ENCODE results near the gene FGF19. TPM values are rescaled to one million over a fixed set of nuclear protein-coding genes. Genes with fewer than 3 reads are reported as not detected.

Gene FGF19
- total and polyA plus RNA-seq, 9 of the 15 experiments (the other 6 are each of a cell fraction or from before 2014, with no cell fraction given) = 0.11 TPM; not detected in 8

GRCh38 chr11:69664103-69664775 is 39.6 kb downstream of the FGF19 start (continued):
- TF ChIP-seq NBN (IDR thresholded peaks at IDR 0.05; ENCODE audit: low read depth) = no peak
- TF ChIP-seq GTF2A2 (tag; IDR thresholded peaks at IDR 0.05) = no peak
- TF ChIP-seq, protein P1, sequence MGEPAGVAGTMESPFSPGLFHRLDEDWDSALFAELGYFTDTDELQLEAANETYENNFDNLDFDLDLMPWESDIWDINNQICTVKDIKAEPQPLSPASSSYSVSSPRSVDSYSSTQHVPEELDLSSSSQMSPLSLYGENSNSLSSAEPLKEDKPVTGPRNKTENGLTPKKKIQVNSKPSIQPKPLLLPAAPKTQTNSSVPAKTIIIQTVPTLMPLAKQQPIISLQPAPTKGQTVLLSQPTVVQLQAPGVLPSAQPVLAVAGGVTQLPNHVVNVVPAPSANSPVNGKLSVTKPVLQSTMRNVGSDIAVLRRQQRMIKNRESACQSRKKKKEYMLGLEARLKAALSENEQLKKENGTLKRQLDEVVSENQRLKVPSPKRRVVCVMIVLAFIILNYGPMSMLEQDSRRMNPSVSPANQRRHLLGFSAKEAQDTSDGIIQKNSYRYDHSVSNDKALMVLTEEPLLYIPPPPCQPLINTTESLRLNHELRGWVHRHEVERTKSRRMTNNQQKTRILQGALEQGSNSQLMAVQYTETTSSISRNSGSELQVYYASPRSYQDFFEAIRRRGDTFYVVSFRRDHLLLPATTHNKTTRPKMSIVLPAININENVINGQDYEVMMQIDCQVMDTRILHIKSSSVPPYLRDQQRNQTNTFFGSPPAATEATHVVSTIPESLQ (CRISPR knock-in tag; IDR thresholded peaks at IDR 0.05) = no peak

- intact Hi-C loops (cut with micrococcal nuclease) (no loop called here), in situ Hi-C loops (cut with MboI) (loop anchor here (25.0 kb wide), 2 partner anchors 826 to 1026 kb away; partner anchors contain the start of gene CPT1A)
- FAIRE-seq (no peak), DNase-seq (ENCODE audit: extremely low read depth in 1 of 4, low spot score in 3 of 4) (no peak), ATAC-seq (no peak)
- no peaks in the 10 kb centered on the region for H3K79me2 ChIP-seq (ENCODE audit: control insufficient read depth, insufficient read depth, low read length)
- WGBS (ENCODE audit: insufficient coverage, low coverage, missing lambda C conversion rate) = 86% methylated on average over 6 of the region's 6 CpGs
- no peaks in the 10 kb centered on the region; the same call in 1 of the 2 replicates for H4K20me1 ChIP-seq (replicated peaks; ENCODE audit: control insufficient read depth, insufficient read depth, low read length)
- H3K36me3 ChIP-seq (ENCODE audit: control insufficient read depth, insufficient read depth, low read length) = peaks cover 37% of the 10 kb centered on the region; the same call in 2 of the 3 replicates
- H3K9me1 ChIP-seq (ENCODE audit: control insufficient read depth, insufficient read depth, low read length) = peaks cover 3% of the 10 kb centered on the region
- H3K4me3 ChIP-seq = no peak overlapping the region
- no peak overlapping the region for H3K27ac ChIP-seq (ENCODE audit: extremely low read depth, low read depth, low read length)
- H3K4me1 ChIP-seq (replicated peaks in 1 of 2; ENCODE audit: control insufficient read depth in 2 of 2, insufficient read depth in 2 of 2, low read length in 2 of 2) = no peaks in the 10 kb centered on the region; a peak in 2 of 5 replicates
- H3K9ac ChIP-seq (ENCODE audit: insufficient read depth in 1 of 2, low read depth in 2 of 2, low read length in 2 of 2) = no peak overlapping the region
- no peaks in the 10 kb centered on the region for H3K9me3 ChIP-seq (replicated peaks; ENCODE audit: control insufficient read depth, insufficient read depth, low read depth, low read length)
- ChIA-PET POLR2A (no interaction called here), CTCF (ENCODE audit: low intra/inter-chr PET ratio) (interaction anchor here (0.6 kb wide), 1 partner anchor 472 kb away, joined by 4 read pairs; no protein-coding TSS in a partner anchor)
- no peaks in the 10 kb centered on the region for H3K27me3 ChIP-seq (ENCODE audit: control insufficient read depth in 2 of 2, insufficient read depth in 2 of 2, low read length in 2 of 2)
- H3K4me2 ChIP-seq (ENCODE audit: insufficient read depth, low read length) = no peak overlapping the region
- no peak overlapping the region for H2AFZ ChIP-seq (ENCODE audit: low read depth, low read length)
- no peak for TF ChIP-seq IFI16 (CRISPR knock-in tag; IDR thresholded peaks at IDR 0.05)
- TF ChIP-seq, protein P2, sequence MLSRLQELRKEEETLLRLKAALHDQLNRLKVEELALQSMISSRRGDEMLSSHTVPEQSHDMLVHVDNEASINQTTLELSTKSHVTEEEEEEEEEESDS (CRISPR knock-in tag; IDR thresholded peaks at IDR 0.05) = no peak
- TF ChIP-seq CXXC5 (CRISPR knock-in tag; IDR thresholded peaks at IDR 0.05) = no peak
- TF ChIP-seq FOXK2 (conservative IDR thresholded peaks at IDR 0.05 in 1 of 2, IDR thresholded peaks at IDR 0.05 in 1 of 2; ENCODE audit: low read depth in 2 of 2) = no peak
- TF ChIP-seq, protein P1 (CRISPR knock-in tag; IDR thresholded peaks at IDR 0.05) = no peak
- TF ChIP-seq ZC3H4 (CRISPR knock-in tag; IDR thresholded peaks at IDR 0.05; ENCODE audit: borderline replicate concordance) = no peak
- TF ChIP-seq JUN (IDR thresholded peaks at IDR 0.05; ENCODE audit: borderline replicate concordance, low read depth, low read length) = no peak
- TF ChIP-seq JUN (CRISPR knock-in tag; IDR thresholded peaks at IDR 0.05; ENCODE audit: borderline replicate concordance) = no peak
- TF ChIP-seq ZKSCAN3 (CRISPR knock-in tag; IDR thresholded peaks at IDR 0.05) = no peak
- no peak for TF ChIP-seq NFRKB (IDR thresholded peaks at IDR 0.05; ENCODE audit: low read depth)
- no peak for TF ChIP-seq DMBX1 (CRISPR knock-in tag; IDR thresholded peaks at IDR 0.05; ENCODE audit: borderline replicate concordance)
- no peak for TF ChIP-seq SRSF7 (optimal IDR thresholded peaks at IDR 0.05; ENCODE audit: low read depth, low read length)
- no peak for TF ChIP-seq CREM (IDR thresholded peaks at IDR 0.05; ENCODE audit: low read depth)
- TF ChIP-seq BRF1 (IDR thresholded peaks at IDR 0.05; ENCODE audit: borderline replicate concordance, extremely low read depth, insufficient read length) = no peak
- no peak for TF ChIP-seq KHSRP (IDR thresholded peaks at IDR 0.05)
- TF ChIP-seq EWSR1 (IDR thresholded peaks at IDR 0.05; ENCODE audit: borderline replicate concordance, low read depth, partially characterized antibody) = no peak
- BruUV-seq (replicated peaks) = no TSS peak
These were observed 40.5 kb downstream of the FGF19 start for GRCh38 chr11:69663326-69663725.
